ENCODE measurements around the gene SMARCAD1.

DNA sequence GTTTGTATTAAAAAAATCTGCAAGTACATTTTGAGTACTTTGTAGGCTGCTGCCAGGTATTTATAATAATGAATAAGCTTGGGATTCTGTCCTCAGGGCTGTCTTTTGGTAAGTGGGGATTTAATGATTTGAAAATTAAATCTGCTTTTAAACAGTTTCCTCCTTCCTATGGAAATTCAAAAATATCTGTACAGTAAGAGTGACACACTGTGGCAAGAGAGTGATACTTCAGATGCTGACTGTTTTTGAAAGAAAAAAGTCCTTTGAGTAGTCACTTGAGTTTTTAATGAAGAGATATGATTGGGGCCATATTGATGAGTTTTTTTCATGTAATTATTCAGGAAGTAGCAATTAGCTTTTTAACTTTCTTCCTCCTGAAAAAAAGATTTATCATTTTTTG is 49.2 kb downstream of the SMARCAD1 start:
- TF ChIP-seq EZH2 (IDR thresholded peaks at IDR 0.05; ENCODE audit: insufficient read depth, poor library complexity, severe bottlenecking) (no peak), EZH2phosphoT487 (IDR thresholded peaks at IDR 0.05; ENCODE audit: insufficient read depth, low read depth) (no peak)
